ENCODE data around the gene EME1. TPM values are rescaled to one million over a fixed set of nuclear protein-coding genes. Genes with fewer than 3 reads are reported as not detected.
A peak's percentile ranks its signal among the peaks of the same experiment; 100 is the strongest.

EME1 gene
- total and polyA plus RNA-seq, 2 of the 13 experiments (the other 11 are each of a cell fraction or from before 2014, with no cell fraction given) = 20.7 to 24.6 TPM

DNA sequence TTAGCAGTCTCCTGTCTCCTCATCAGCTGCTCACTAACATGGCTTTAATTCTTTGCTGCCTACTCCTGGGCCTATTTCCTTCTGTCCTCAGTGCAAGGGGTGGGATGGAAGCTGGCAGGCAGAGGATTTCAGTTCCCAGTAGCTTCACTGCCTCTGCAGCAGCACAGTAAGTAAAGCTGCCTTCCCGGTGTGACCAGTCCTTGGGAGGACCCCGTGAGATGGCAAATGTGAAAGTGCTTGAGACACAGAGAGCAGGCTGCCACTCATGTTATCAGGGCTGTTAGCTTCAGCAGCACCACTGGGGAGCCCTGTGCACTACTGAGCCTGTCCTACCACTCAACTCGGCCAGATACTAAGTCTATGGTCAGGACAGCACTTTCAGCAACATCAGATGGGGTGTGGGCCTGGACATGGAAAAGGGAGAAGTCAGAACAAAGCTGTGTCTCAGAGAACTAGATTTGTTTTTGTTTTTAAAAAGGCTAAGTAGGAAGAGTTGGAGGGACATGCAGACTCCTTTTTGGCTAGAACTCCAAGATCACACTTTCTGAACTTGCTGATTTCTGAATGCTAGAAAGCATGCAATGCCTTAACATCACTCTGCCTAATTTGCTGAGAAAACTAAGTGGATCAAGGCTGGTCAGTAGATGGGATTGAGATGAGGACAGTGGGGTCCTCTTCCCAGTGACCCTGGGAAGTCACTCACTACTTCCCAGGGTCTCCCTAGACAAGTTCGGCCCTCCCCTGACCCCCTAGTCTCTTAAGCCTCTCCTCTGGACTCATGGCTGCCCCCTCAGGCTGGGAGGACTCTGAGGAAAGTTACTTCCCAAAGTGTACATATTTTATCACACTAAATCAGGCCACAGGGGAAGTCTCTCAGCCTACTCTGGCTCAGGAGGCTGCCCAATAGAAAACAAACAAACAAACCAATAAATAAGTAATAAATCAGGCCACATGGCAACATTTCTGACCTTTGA lies 54.1 kb downstream of the EME1 start (continued):
- TF ChIP-seq, protein P1, sequence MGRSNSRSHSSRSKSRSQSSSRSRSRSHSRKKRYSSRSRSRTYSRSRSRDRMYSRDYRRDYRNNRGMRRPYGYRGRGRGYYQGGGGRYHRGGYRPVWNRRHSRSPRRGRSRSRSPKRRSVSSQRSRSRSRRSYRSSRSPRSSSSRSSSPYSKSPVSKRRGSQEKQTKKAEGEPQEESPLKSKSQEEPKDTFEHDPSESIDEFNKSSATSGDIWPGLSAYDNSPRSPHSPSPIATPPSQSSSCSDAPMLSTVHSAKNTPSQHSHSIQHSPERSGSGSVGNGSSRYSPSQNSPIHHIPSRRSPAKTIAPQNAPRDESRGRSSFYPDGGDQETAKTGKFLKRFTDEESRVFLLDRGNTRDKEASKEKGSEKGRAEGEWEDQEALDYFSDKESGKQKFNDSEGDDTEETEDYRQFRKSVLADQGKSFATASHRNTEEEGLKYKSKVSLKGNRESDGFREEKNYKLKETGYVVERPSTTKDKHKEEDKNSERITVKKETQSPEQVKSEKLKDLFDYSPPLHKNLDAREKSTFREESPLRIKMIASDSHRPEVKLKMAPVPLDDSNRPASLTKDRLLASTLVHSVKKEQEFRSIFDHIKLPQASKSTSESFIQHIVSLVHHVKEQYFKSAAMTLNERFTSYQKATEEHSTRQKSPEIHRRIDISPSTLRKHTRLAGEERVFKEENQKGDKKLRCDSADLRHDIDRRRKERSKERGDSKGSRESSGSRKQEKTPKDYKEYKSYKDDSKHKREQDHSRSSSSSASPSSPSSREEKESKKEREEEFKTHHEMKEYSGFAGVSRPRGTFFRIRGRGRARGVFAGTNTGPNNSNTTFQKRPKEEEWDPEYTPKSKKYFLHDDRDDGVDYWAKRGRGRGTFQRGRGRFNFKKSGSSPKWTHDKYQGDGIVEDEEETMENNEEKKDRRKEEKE (IDR thresholded peaks at IDR 0.05) = no peak
- TF ChIP-seq ZFP1 (CRISPR knock-in tag; IDR thresholded peaks at IDR 0.05) (no peak), GLI4 (CRISPR knock-in tag; IDR thresholded peaks at IDR 0.05; ENCODE audit: borderline replicate concordance) (0 out of 2 replicates have a peak, but pooled peaks have one; percentile 23), ELF1 (CRISPR knock-in tag; IDR thresholded peaks at IDR 0.05) (peak; percentile 40; the same call in 1 of the 2 replicates), CHCHD3 (CRISPR knock-in tag; IDR thresholded peaks at IDR 0.05) (no peak; the same call in 1 of the 2 replicates), POLR2A (IDR thresholded peaks at IDR 0.05; ENCODE audit: insufficient read depth in 1 of 2, low read depth in 2 of 2, low read length in 2 of 2) (peak; percentile 63 to 73), HMG20A (CRISPR knock-in tag; IDR thresholded peaks at IDR 0.05; ENCODE audit: borderline replicate concordance) (no peak), RBM22 (optimal IDR thresholded peaks at IDR 0.05; ENCODE audit: low read length) (no peak), ZNF225 (CRISPR knock-in tag; IDR thresholded peaks at IDR 0.05) (no peak), RFXANK (CRISPR knock-in tag; IDR thresholded peaks at IDR 0.05) (no peak), ZC3H13 (CRISPR knock-in tag; IDR thresholded peaks at IDR 0.05) (peak; percentile 63; the same call in 1 of the 2 replicates), ZNF124 (CRISPR knock-in tag; IDR thresholded peaks at IDR 0.05) (0 out of 2 replicates have a peak, but pooled peaks have one; percentile 52)
- TF ChIP-seq, protein P2, sequence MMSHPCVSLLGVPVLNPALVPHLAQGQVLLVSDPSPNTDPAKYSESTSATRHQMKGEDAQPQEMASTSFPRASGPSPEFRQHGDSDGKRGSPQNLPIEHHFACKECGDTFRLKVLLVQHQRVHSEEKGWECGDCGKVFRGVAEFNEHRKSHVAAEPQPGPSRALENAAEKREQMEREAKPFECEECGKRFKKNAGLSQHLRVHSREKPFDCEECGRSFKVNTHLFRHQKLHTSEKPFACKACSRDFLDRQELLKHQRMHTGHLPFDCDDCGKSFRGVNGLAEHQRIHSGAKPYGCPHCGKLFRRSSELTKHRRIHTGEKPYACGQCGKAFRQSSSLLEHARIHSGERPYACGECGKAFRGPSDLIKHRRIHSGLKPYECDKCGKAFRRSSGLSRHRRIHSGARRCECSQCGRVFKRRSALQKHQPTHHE (CRISPR knock-in tag; IDR thresholded peaks at IDR 0.05; ENCODE audit: borderline replicate concordance) = no peak
- TF ChIP-seq, protein P3, sequence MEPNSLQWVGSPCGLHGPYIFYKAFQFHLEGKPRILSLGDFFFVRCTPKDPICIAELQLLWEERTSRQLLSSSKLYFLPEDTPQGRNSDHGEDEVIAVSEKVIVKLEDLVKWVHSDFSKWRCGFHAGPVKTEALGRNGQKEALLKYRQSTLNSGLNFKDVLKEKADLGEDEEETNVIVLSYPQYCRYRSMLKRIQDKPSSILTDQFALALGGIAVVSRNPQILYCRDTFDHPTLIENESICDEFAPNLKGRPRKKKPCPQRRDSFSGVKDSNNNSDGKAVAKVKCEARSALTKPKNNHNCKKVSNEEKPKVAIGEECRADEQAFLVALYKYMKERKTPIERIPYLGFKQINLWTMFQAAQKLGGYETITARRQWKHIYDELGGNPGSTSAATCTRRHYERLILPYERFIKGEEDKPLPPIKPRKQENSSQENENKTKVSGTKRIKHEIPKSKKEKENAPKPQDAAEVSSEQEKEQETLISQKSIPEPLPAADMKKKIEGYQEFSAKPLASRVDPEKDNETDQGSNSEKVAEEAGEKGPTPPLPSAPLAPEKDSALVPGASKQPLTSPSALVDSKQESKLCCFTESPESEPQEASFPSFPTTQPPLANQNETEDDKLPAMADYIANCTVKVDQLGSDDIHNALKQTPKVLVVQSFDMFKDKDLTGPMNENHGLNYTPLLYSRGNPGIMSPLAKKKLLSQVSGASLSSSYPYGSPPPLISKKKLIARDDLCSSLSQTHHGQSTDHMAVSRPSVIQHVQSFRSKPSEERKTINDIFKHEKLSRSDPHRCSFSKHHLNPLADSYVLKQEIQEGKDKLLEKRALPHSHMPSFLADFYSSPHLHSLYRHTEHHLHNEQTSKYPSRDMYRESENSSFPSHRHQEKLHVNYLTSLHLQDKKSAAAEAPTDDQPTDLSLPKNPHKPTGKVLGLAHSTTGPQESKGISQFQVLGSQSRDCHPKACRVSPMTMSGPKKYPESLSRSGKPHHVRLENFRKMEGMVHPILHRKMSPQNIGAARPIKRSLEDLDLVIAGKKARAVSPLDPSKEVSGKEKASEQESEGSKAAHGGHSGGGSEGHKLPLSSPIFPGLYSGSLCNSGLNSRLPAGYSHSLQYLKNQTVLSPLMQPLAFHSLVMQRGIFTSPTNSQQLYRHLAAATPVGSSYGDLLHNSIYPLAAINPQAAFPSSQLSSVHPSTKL (CRISPR knock-in tag; IDR thresholded peaks at IDR 0.05) = no peak
- TF ChIP-seq, protein P4, sequence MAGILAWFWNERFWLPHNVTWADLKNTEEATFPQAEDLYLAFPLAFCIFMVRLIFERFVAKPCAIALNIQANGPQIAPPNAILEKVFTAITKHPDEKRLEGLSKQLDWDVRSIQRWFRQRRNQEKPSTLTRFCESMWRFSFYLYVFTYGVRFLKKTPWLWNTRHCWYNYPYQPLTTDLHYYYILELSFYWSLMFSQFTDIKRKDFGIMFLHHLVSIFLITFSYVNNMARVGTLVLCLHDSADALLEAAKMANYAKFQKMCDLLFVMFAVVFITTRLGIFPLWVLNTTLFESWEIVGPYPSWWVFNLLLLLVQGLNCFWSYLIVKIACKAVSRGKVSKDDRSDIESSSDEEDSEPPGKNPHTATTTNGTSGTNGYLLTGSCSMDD (CRISPR knock-in tag; IDR thresholded peaks at IDR 0.05) = no peak
- TF ChIP-seq, protein P5, sequence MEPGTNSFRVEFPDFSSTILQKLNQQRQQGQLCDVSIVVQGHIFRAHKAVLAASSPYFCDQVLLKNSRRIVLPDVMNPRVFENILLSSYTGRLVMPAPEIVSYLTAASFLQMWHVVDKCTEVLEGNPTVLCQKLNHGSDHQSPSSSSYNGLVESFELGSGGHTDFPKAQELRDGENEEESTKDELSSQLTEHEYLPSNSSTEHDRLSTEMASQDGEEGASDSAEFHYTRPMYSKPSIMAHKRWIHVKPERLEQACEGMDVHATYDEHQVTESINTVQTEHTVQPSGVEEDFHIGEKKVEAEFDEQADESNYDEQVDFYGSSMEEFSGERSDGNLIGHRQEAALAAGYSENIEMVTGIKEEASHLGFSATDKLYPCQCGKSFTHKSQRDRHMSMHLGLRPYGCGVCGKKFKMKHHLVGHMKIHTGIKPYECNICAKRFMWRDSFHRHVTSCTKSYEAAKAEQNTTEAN (CRISPR knock-in tag; conservative IDR thresholded peaks at IDR 0.05) = peak; percentile 53; the same call in 1 of the 2 replicates
- TF ChIP-seq, protein P6, sequence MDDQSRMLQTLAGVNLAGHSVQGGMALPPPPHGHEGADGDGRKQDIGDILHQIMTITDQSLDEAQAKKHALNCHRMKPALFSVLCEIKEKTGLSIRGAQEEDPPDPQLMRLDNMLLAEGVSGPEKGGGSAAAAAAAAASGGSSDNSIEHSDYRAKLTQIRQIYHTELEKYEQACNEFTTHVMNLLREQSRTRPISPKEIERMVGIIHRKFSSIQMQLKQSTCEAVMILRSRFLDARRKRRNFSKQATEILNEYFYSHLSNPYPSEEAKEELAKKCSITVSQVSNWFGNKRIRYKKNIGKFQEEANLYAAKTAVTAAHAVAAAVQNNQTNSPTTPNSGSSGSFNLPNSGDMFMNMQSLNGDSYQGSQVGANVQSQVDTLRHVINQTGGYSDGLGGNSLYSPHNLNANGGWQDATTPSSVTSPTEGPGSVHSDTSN (CRISPR knock-in tag; IDR thresholded peaks at IDR 0.05; ENCODE audit: borderline replicate concordance) = no peak
